Hematopoietic multipotent progenitor cell treated with erythropoietin and hydrocortisone succinate and interleukin-3 and kit ligand, for 4 days (in vitro differentiated cells): ENCODE data around the gene TAS1R1.

Source experiments
- DNase-seq: peaks from one replicate; pipeline ENCODE4 v3.0.0-alpha.2; 2015

The TAS1R1 gene

GRCh38 chr1:6574818-6575217 lies 19.7 kb downstream of the TAS1R1 start:
- no peak for DNase-seq

DNA sequence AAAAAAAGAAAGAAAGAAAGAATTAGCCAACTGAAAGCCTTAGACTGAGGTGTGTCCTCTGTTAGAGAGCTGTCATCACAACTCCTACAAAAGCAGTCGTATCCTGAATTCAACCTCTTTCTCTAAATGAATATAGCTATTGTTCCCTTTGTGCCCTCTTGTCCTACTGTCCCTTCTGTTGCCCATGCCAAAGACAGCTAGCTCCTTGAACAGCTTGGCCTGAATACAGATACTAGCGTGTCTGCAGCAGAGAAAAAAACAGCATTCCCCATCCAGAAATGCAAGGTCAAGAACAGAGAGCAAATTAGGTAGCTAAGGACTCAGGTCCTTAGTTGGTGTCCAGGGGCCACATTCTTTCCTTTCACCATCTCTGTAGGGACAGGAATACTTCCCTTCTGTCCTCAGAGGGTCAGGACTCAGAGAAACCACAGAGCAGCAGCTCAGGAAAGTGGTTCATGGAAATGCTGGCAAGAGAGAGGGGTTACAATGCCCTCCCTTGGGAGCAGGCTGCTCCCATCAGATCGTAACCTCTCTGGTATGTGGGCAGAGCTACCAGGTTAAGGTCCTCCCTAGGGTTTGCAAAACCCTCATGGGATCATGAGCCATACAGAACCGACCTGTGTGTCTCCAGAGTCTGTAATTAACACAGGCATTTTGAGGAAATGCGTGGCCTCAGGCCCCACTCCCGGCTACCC lies 22.9 kb downstream of the TAS1R1 start:
- no peak for DNase-seq

DNA sequence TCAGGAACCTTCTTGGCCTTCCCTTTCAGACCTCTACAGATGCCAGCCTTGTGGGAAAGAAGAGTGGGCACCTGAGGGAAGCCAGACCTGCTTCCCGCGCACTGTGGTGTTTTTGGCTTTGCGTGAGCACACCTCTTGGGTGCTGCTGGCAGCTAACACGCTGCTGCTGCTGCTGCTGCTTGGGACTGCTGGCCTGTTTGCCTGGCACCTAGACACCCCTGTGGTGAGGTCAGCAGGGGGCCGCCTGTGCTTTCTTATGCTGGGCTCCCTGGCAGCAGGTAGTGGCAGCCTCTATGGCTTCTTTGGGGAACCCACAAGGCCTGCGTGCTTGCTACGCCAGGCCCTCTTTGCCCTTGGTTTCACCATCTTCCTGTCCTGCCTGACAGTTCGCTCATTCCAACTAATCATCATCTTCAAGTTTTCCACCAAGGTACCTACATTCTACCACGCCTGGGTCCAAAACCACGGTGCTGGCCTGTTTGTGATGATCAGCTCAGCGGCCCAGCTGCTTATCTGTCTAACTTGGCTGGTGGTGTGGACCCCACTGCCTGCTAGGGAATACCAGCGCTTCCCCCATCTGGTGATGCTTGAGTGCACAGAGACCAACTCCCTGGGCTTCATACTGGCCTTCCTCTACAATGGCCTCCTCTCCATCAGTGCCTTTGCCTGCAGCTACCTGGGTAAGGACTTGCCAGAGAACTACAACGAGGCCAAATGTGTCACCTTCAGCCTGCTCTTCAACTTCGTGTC lies 23.7 kb downstream of the TAS1R1 start:
- peak; percentile 61 for DNase-seq

DNA sequence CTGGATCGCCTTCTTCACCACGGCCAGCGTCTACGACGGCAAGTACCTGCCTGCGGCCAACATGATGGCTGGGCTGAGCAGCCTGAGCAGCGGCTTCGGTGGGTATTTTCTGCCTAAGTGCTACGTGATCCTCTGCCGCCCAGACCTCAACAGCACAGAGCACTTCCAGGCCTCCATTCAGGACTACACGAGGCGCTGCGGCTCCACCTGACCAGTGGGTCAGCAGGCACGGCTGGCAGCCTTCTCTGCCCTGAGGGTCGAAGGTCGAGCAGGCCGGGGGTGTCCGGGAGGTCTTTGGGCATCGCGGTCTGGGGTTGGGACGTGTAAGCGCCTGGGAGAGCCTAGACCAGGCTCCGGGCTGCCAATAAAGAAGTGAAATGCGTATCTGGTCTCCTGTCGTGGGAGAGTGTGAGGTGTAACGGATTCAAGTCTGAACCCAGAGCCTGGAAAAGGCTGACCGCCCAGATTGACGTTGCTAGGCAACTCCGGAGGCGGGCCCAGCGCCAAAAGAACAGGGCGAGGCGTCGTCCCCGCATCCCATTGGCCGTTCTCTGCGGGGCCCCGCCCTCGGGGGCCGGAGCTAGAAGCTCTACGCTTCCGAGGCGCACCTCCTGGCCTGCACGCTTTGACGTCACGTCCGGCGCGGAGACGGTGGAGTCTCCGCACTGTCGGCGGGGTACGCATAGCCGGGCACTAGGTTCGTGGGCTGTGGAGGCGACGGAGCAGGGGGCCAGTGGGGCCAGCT lies 24.4 kb downstream of the TAS1R1 start, which contains the start of gene ZBTB48:
Gene ZBTB48, plus strand, starts transcription at position 621 of the 745 bp plus-strand sequence. CDS start 616 bp downstream, outside the sequence.
- peak; percentile 99 for DNase-seq

DNA sequence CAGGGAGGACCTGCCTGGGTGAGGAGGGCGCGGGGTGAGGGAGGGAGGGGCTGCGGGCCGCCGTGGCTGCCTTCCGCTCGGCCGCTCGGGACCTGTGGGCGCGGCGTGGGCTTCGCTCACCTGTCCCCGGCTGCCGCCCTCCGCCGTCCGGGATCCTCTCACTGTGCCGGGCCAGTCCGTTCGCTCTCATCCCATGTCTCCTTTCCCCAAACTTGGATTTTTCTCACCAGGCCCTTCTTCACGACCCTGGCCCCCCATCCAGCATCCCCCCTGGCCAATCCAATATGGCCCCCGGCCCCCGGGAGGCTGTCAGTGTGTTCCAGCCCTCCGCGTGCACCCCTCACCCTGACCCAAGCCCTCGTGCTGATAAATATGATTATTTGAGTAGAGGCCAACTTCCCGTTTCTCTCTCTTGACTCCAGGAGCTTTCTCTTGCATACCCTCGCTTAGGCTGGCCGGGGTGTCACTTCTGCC lies 25.0 kb downstream of the TAS1R1 start:
- peak; percentile 79 for DNase-seq

DNA sequence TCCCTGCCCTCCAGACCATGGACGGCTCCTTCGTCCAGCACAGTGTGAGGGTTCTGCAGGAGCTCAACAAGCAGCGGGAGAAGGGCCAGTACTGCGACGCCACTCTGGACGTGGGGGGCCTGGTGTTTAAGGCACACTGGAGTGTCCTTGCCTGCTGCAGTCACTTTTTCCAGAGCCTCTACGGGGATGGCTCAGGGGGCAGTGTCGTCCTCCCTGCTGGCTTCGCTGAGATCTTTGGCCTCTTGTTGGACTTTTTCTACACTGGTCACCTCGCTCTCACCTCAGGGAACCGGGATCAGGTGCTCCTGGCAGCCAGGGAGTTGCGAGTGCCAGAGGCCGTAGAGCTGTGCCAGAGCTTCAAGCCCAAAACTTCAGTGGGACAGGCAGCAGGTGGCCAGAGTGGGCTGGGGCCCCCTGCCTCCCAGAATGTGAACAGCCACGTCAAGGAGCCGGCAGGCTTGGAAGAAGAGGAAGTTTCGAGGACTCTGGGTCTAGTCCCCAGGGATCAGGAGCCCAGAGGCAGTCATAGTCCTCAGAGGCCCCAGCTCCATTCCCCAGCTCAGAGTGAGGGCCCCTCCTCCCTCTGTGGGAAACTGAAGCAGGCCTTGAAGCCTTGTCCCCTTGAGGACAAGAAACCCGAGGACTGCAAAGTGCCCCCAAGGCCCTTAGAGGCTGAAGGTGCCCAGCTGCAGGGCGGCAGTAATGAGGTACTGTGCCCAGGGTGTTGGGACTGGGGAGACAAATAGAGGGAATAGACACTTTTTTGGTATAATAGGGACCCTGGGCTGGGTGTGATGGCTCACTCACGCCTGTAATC lies 25.7 kb downstream of the TAS1R1 start:
- DNase-seq = peak; percentile 53

GRCh38 chr1:6581561-6582305 lies 26.6 kb downstream of the TAS1R1 start:
- DNase-seq = peak; percentile 81

GRCh38 chr1:6582370-6582769 lies 27.3 kb downstream of the TAS1R1 start:
- DNase-seq = no peak

DNA sequence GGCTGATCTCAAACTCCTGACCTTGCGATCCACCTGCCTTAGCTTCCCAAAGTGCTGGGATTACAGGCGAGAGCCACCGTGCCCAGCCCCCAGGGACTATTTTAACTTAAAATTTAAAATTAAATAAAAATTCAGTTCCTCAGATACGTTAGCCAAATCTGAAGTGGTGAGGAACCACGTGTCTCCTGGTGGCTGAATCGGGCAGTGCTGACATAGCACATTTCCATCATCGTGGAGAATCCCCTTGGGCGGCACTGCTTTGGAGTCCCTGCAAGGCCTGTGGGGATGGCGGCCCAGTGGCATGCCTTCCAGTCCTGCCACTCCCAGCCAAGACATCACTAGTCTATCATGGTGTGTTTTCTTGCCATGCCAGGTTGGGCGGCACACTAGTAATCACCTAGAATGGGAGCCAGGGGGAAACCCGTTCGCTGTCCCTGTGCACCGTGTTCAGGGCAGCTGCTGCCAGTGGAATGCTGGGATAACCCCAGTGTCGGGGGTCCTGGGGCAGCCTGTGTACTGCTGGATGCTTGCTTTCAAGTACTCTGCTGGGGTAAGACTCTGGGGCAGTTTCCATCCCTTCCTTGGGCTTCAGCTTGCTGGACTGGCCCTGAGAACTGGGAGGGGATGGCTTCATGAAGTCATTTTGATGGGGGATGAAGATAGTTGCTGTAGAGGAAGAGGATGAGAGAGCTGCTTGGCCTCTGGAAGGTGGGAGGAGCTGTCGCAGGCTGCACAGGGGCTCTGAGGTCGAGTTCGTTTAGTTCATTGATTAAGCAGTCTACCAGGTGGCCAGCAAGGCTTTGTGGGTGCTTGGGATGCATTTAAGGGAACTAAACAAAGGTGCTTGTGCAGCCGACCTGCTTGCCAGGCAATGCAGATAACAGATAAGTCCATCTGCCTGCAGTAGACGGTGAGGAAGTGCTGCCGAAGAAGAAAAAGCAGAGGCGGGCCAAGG lies 29.3 kb downstream of the TAS1R1 start:
- DNase-seq = no peak

DNA sequence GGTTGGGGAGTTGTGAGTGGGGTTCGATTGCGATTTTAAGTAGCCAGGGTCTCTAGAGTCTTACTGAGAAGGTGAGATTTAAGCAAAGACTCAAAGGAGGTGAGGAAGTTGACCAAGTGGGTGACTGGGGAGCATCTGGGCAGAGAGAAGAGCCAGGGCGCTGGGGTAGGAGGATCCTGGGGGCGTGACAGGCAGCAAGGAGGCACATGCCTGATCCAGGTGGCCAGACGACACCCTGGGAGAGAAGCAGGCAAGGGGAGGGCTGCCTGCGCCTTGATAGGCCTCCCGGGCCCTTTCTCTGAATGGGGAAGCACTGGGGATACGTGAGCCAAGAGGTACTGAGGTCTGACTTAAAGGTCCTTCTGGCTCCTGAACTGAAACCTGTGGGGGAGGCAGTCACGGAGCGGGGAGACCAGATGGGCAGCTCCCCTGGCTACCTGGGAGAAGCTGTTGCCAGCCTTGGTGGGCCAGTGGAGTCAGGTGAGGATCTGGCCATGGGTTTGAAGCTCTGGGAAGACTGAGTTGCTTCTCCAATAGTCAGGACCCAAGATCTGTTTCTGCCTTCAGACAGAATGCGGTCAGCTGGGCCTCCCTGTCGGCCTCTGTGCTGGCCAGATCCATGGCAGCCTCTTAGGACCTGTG lies 30.1 kb downstream of the TAS1R1 start:
- no peak for DNase-seq

- no peak for DNase-seq
These were observed 30.7 kb downstream of the TAS1R1 start for GRCh38 chr1:6585841-6586240.

DNA sequence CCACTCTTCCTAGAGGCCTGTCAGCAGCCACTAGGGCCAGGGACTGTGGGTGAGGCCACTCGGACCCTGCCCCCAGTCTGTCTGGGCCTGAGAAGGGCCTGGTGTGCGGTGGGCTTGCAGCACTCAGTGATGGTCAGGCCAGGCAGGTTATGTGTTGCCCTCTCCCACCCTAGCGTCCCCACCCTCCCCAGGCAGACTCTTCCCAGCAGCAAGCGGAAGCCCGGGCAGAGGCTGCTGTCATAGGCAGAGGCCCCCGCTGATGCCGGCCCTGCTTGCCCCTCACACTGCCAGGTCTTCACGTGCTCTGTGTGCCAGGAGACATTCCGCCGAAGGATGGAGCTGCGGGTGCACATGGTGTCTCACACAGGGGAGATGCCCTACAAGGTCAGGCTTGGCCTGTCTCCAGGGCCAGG lies 31.3 kb downstream of the TAS1R1 start:
- DNase-seq = no peak

DNA sequence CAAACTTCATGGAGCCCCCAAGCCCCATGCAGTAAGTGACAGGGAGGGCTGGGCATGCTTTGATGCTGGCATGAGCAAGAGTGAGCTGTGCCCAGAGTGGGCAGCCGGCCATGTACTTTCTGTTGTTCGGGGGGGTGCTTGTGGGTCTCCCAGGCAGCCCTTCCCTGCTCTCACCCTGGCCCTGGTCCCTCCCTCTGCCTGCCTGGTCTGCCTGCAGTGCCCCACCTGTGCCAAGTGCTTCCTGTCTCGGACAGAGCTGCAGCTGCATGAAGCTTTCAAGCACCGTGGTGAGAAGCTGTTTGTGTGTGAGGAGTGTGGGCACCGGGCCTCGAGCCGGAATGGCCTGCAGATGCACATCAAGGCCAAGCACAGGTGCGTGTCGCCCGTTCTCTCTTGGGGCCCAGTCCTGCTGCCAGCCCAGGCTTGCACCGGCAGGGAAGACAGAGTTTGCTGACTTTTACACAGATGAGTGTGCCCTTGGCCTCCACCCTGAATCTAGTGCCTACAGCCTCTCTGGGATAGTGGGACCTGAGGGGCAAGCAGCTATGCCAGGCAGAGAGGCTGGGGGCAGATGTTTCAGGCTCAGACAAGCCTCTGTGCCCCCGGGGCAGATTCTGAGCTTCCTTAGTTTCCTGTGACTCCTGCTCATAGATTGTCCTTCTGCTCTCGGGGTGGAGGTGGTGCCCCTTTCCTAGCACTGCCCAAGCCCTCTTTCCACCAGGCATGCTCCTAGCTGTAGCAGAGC lies 32.3 kb downstream of the TAS1R1 start:
- DNase-seq = no peak

DNA sequence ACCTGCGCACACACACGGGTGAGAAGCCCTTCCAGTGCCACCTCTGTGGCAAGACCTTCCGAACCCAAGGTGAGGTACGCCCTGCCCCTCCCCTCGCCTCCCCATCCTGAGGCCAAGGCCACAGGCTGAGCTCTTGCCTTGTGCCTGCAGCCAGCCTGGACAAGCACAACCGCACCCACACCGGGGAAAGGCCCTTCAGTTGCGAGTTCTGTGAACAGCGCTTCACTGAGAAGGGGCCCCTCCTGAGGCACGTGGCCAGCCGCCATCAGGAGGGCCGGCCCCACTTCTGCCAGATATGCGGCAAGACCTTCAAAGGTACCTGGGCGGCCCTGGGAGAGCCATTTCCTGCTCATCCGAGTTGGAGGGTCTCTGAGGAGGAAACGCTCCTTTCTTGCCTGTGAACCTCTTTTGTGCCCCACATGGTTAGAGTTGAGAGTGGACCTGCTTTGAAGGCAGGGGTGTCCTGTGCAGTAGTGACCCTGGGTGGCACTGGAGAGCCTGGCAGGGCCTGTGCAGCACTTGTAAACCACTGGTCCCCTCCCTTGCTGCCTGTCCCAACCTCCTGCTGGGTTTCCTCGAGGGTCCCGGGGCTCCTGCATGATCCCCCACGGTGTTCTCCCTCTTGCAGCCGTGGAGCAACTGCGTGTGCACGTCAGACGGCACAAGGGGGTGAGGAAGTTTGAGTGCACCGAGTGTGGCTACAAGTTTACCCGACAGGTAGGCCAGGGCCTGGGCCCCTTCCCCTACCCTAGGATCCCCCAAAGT lies 33.2 kb downstream of the TAS1R1 start:
- no peak for DNase-seq

DNA sequence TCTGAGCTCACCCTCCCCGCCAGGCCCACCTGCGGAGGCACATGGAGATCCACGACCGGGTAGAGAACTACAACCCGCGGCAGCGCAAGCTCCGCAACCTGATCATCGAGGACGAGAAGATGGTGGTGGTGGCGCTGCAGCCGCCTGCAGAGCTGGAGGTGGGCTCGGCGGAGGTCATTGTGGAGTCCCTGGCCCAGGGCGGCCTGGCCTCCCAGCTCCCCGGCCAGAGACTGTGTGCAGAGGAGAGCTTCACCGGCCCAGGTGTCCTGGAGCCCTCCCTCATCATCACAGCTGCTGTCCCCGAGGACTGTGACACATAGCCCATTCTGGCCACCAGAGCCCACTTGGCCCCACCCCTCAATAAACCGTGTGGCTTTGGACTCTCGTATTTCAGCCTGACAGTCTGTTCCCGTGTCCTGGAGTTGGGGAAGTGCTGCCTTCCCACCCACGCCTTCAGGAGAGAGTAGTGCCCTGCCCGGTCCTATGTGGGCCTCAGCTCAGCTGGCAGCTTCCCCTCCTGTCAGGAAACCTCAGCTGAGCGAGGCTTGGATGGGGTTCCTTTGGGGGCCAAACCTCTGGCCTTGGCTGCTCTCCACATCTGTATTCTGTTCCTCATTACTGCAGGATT lies 33.9 kb downstream of the TAS1R1 start:
- DNase-seq = no peak

DNA sequence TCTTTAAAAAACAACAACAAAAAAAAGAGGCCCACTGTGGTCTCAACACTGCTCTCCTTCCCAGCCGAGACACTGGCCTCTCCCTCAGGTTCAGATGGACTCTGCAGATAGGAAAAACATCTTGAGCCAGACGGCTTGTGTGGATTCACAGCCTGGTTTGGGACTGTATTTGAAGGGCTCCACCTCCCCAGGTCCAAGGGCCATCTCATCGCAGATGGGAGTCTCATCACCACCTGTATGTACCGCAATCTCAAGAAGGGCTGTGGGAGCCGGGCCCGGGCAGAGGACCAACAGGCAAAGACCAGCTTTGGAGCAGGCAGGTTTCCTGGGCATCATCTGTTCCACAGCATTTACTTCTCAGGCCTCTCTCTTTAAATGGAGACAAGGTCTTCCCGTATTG lies 34.9 kb downstream of the TAS1R1 start:
- no peak for DNase-seq

DNA sequence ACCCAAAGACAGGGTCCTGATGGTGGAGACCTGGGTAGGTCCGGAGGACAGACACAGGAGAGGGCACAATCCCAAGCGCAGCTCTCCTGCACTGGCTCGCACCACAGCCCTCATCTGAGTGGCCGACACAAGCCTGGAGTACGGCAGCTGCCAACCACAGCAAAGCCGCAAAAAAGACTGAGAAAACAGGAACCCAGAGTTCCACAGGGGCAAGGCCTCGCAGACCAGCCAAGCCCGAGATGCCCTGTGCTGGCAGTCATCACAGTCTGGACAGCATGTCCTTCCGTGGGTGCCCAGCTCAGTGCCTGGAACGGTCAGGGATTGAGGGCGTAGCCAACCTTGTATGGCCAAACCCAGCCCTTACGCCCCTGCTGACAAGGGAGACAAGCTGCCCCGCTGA lies 36.1 kb downstream of the TAS1R1 start:
- DNase-seq = peak; percentile 87

GRCh38 chr1:6591644-6592043 lies 36.5 kb downstream of the TAS1R1 start:
- DNase-seq = no peak
